CD4-positive, alpha-beta T cell treated with Interleukin-15 for 4 hours (primary cell): ENCODE data around the gene PDE11A.
"Not testable (repeated sequence)": the region's sequence is repeated elsewhere in the genome, so short reads cannot be mapped to it uniquely, and the experiment has no call there.

Experiments
- DNase-seq: peaks from one replicate; pipeline ENCODE4 v3.0.0-alpha.2; 2020; ENCODE audit warnings: low spot score

PDE11A gene

GRCh38 chr2:178008636-178009289 is 63.8 kb downstream of the PDE11A start:
- no peak for DNase-seq

DNA sequence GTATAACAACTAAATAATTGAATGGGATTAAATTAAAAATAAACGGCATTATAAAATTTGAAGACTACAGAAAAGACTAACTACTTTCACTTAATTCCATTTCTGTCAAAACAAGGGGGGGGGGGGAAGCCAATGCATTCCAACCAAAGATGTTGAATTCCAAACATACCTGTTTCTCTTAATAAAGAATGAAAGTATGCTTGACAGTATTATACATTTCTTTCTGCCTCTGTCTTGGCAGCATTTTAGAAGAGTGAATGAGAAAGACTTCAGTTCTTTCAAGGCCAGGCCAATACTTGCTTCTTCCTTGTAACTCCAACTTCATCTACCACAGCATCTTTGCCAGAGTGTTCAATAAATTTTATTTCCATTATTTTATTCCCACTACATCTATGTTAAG is 65.9 kb downstream of the PDE11A start:
- no peak for DNase-seq

GRCh38 chr2:178005756-178006155 is 66.8 kb downstream of the PDE11A start:
- DNase-seq, result no peak

- DNase-seq, result no peak
These were observed 70.5 kb downstream of the PDE11A start for GRCh38 chr2:178002038-178002437.

- DNase-seq, result no peak
These were observed 73.6 kb downstream of the PDE11A start for GRCh38 chr2:177998996-177999395.

GRCh38 chr2:177998006-177998405 is 74.6 kb downstream of the PDE11A start:
- no peak for DNase-seq

- DNase-seq, result no peak
These were observed 79.6 kb downstream of the PDE11A start for GRCh38 chr2:177992992-177993391.

DNA sequence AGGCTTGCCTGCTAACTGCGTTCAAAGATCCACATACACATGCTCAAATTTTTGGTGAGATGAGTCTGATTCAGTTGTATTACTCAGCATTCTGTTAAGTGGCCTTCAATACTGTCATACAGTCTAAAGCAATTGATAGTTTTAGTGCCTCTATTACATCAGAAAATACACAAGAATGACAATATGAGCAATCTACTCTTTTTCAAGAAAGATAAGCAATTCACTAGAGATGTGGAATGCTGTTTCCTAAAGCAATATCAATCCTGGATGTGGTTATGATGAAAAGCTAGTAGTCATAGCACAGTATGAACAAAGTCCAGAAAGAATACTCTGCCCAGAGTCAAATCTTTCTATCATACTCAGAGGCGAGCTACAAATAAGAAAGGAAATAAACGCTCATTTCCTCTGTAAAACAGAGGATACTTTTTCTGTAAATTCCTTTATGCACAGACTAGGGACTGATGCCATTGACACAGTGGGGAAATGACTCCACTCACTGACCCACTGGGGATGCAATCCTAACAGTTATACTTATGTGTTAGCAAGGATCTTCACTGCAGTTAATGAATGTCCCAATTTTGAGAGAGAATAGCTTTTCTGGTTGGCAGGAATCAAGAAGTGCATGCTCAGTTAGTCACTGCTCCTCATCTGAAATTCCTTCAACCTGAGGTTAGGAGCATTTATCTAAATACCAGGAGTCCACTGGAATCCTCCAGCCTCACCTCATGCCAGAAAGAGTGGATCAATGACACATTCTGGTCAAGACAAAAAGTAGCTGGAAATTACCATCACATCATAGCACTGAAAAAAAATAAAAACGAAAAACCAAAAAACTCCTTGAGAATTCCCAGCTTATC is 83.3 kb downstream of the PDE11A start:
- no peak for DNase-seq

- DNase-seq, result no peak
These were observed 87.8 kb downstream of the PDE11A start for GRCh38 chr2:177984749-177985148.

DNA sequence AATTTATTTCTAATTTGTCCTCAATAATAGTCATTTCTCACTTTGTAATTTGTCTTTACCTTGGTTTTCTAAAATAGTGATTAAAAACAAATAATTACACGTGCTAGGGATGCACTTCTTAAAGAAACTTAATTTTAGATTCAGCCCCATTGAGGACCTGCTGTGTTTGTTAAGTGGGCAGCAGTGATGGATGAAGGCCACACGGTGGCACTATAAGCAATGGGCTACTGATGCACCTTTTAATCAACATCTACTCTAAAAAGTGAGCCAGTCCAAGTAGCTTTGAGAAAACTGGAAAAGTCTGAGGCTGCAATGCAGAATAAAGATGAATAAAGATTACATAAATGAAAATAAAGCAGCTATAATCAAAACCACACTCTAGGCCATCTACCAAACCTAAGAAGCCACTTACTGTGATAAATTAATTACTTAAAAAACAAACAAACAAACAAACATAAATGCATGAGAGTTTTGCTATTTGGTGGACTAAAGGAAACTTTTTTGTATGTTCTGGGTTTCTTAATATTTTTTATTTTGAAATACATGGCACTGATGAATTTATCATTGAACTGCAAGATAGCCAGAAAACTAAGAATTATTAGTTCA is 89.3 kb downstream of the PDE11A start:
- DNase-seq, result peak; percentile 16

- no peak for DNase-seq
These were observed 99.8 kb downstream of the PDE11A start for GRCh38 chr2:177972782-177973181.

DNA sequence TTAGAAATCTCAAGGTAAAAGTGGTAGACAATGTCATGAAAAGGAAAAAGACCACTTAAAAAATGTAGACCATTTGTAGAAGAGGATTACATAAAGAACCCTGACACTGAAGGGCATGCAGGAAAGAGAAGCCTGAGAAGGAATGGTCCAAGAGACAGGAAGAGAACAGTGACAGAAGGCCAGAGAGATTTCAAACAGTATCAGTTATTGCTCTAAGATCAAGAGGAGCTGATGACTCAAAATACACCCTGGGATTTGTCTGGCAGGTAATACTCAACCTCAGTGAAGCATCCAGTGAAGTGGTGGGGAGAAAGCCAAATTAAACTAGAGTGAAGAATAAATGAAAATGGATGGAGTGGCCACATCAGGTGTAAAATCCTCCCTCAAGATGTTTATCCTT is 100.5 kb downstream of the PDE11A start:
- no peak for DNase-seq

DNA sequence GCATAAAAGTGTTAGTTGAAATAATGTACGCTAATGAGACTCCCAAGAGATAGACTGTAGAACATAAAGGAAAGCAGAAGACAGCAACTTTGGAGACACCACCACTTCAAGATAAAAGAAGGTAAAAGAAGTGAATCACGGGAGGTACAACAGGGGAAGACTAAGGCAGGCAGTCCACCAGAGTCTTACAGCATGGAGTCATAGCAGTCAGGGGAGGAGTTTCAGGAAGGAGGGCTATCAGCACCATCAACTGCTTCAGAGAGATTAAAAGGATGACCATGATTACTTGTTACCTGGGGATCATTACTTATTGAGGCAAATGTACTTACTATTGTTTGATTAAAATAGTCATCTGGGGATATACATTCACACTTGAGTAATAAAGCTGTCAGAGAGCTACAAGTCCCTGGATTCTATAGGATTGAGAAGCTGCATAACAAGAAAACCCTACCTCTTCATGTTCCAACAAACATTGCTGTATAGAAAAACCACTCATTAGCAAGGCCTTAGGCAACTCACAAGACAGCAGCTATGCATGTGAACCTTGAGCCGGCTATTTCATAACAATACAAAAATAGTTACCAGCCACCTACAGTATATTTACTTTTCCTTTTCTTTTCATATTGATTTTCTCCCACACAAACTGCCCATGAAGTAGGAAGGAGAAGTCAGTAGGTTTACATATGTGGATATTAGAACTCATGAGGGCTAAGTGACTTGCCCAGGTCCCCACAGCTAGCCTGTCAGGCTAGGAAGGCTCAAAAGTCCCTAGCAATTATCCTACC is 101.7 kb downstream of the PDE11A start:
- DNase-seq, result no peak

DNA sequence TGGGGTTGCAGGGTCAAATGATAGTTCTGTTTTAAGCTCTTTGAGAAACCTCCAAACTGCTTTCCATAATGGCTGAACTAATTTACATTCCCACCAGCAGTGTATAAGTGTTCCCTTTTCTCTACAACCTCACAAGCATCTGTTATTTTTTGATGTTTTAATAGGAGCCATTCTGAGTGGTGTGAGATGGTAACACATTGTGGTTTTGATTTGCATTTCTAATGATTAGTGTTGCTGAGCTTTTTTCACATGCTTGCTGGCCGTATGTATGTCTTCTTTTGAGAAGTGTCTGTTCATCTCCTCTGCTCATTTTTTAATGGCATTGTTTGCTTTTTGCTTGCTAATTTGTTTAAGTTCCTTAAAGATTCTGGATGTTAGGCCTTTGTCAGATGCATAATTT is 107.7 kb downstream of the PDE11A start:
- no peak for DNase-seq

DNA sequence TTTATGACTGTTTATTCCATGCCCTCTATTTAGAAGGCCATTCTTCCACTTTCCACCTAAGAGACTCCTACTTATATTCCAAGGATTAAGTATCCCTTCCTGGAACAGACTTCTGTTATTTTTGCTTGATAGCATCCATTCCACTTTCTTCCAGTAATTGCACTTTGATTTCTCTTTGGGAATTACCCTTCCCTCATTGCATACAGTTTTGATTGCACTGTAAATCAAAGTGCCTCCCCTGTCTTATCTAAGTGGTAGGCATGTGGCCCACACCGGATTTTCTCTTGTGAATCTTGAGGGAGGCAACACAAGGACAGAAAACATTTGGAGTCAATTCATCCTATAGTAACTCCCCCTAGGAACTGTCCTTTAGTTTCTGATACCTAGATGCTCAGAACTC is 120.4 kb downstream of the PDE11A start:
- no peak for DNase-seq

GRCh38 chr2:177947598-177947997 is 125.0 kb downstream of the PDE11A start:
- not testable (repeated sequence) for DNase-seq

DNA sequence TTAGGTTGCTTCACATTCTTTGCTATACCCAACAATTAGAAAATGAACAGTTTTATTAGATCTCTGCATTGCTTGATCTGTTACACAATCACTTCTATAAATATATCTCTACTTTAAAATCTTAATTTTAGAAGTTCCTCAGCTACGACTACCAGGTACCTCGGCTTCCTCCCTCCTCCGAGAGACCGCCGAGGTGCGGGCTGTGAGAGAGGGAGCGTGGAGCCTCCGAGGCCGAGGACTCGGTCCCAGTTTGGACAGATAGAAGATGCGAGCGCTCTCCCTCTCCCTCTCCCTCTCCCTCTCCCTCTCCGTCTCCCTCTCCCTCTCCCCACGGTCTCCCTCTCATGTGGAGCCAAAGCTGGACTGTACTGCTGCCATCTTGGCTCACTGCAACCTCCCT is 128.0 kb downstream of the PDE11A start:
- DNase-seq, result not testable (repeated sequence)

- no peak for DNase-seq
These were observed 129.8 kb downstream of the PDE11A start for GRCh38 chr2:177942731-177943130.

DNA sequence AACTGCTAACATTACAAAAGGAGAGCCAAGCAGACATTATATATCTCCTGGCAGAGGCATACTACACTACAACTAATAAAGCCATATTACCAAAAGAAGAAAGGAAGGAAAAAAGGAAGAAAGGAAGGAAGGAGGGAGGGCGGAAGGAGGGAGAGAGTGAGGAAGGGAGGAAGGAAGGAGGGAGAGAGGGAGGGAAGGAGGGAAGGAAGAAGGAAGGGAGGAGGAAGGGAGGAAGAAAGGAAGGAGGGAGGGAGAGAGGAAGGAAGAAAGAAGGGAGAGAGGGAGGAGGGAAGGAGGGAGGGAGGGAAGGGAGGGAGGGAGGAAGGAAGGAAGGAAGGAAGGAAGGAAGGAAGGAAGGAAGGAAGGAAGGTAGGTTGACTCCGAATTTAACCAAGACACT is 133.4 kb downstream of the PDE11A start:
- no peak for DNase-seq

GRCh38 chr2:177930916-177931315 is 141.7 kb downstream of the PDE11A start:
- DNase-seq, result no peak

- no peak for DNase-seq
These were observed 142.7 kb downstream of the PDE11A start for GRCh38 chr2:177929662-177930522.
